ENCODE results near the gene GRIN1. TPM values are rescaled to one million over a fixed set of nuclear protein-coding genes. Genes with fewer than 3 reads are reported as not detected.
"Not testable (repeated sequence)": the region's sequence is repeated elsewhere in the genome, so short reads cannot be mapped to it uniquely, and the experiment has no call there.

The GRIN1 gene
- total and polyA plus RNA-seq, 8 donors = 0.08 to 0.53 (median 0.28) TPM; not detected in 2

DNA sequence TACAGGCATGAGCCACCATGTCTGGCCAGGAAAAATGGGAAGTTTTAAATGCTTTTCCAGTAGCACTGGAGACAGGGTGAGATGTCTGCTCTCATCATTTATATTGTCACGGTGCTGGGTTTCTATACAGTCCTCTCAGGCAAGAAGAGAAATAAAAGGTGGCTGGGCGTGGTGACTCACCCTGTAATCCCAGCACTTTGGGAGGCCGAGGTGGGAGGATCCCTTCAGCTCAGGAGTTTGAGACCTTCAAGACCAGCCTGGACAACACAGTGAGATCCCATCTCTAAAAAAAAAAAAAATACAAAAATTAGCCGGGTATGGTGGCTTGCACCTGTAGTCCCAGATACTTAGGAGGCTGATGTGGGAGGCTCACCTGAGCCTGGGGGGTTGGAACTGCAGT lies 4.8 kb upstream of the GRIN1 start:
- DNase-seq = no peak
- H3K9me3 ChIP-seq = no peaks in the 10 kb centered on the region
- H3K36me3 ChIP-seq = no peaks in the 10 kb centered on the region
- FAIRE-seq = no peak
- 74 to 77% methylated on average over 4 of the region's 4 CpGs for WGBS, 2 donors
- H3K4me1 ChIP-seq = peaks cover 0 to 3% (median 0%) of the 10 kb centered on the region in 3 donors
- no peak overlapping the region for H3K27ac ChIP-seq
- no peak for ATAC-seq
- TF ChIP-seq, protein P1, sequence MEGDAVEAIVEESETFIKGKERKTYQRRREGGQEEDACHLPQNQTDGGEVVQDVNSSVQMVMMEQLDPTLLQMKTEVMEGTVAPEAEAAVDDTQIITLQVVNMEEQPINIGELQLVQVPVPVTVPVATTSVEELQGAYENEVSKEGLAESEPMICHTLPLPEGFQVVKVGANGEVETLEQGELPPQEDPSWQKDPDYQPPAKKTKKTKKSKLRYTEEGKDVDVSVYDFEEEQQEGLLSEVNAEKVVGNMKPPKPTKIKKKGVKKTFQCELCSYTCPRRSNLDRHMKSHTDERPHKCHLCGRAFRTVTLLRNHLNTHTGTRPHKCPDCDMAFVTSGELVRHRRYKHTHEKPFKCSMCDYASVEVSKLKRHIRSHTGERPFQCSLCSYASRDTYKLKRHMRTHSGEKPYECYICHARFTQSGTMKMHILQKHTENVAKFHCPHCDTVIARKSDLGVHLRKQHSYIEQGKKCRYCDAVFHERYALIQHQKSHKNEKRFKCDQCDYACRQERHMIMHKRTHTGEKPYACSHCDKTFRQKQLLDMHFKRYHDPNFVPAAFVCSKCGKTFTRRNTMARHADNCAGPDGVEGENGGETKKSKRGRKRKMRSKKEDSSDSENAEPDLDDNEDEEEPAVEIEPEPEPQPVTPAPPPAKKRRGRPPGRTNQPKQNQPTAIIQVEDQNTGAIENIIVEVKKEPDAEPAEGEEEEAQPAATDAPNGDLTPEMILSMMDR (IDR thresholded peaks at IDR 0.05) = no peak
- intact Hi-C loops (cut with DNase I) = no loop called here
- peaks cover 0 to 7% (median 2%) of the 10 kb centered on the region in 4 donors for H3K27me3 ChIP-seq
- no peak overlapping the region for H3K4me3 ChIP-seq

GRCh38 chr9:137135154-137135553 lies 3.8 kb upstream of the GRIN1 start:
- 67 to 70% methylated on average over 9 of the region's 9 CpGs for WGBS, 2 donors
- H3K4me3 ChIP-seq; intact Hi-C loops (cut with DNase I); FAIRE-seq; H3K27ac ChIP-seq; H3K4me1 ChIP-seq; H3K27me3 ChIP-seq; H3K9me3 ChIP-seq; ATAC-seq; H3K36me3 ChIP-seq; DNase-seq: not testable (repeated sequence)

DNA sequence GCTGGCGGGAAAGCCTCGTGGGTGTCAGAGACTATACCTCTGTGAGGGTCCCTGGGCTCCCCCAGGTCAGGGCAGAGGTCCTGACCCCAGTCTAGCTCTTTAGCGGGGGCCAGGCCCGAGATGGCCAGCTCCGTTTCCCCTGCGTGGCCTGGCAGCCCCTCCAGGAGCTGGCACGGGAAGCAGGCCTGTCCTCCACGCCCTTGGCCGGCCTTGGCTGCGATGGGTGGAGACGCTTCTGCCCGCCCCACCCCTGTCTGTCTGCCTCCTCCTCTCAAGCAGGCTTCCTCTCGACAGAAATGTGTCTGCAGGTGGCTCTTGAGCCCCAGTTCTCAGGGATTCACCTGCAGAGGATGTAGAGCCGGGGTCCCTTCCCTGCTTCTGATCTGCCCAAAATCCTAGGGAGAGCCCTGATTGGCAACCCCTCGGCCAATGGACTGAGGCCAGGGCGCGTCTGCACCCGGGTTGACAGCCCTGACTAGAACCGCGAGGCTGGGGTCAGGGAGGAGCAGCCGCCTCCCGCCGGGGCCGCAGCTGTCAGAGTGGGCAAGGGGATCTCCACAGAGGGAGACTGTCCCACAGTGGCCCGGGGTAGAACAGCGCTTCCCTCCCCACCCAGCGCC lies 2.6 kb upstream of the GRIN1 start:
- FAIRE-seq (no peak), ATAC-seq (no peak), DNase-seq (peak in 1 of 6 donors; percentile 72)
- Histone ChIP-seq H3K4me3 (no peak overlapping the region), H3K27me3 (peaks cover 0 to 7% (median 4%) of the 10 kb centered on the region in 4 donors), H3K4me1 (peaks cover 0 to 3% (median 0%) of the 10 kb centered on the region in 3 donors), H3K27ac (no peak overlapping the region), H3K36me3 (no peaks in the 10 kb centered on the region), H3K9me3 (no peaks in the 10 kb centered on the region)
- WGBS, 2 donors = 24 to 27% methylated on average over 27 of the region's 27 CpGs
- intact Hi-C loops (cut with DNase I) = no loop called here
- TF ChIP-seq, protein P1 (IDR thresholded peaks at IDR 0.05) = no peak

DNA sequence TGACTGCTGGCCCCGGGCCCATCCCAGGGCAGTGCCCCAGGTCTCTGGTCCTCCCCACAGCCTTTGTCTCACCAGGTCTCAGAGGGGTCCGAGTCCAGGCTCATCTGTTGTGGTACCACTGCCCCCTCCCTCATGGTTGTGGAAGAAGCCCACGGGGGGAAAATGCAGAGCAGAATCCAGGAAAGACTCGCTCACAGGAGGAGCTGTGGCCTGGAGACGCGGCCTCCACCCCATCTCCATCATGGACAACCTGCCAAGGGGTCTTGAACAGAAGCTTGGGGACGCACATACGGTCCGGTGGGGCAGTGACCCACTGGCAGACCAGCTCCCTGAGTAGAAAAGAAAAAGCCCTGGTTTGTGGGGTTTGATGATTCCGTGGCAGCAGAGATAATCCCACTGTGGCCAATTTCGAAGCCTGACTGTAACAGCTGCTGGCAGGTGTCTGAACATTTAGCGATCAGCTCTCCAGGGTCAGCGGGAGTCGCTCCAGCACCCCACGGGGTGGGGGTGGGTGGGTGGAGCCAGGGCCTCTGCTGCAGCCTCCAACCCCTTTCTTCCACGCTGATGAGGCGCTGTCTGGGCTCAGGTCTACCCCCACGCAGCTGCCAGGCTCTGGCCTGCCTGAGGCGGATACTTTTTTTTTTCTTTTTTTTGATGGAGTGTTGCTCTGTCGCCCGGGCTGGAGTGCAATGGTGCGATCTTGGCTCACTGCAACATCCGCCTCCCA lies 1.9 kb upstream of the GRIN1 start:
- Histone ChIP-seq H3K36me3 (no peaks in the 10 kb centered on the region), H3K27me3 (peaks cover 0 to 7% (median 4%) of the 10 kb centered on the region in 4 donors), H3K27ac (no peak overlapping the region), H3K9me3 (no peaks in the 10 kb centered on the region), H3K4me3 (no peak overlapping the region), H3K4me1 (peaks cover 0 to 3% (median 0%) of the 10 kb centered on the region in 3 donors)
- 59 to 70% methylated on average over 22 to 23 of the region's 23 CpGs for WGBS, 2 donors
- DNase-seq (peak in 1 of 6 donors; percentile 29), ATAC-seq (no peak), FAIRE-seq (no peak)
- TF ChIP-seq, protein P1 (IDR thresholded peaks at IDR 0.05) = no peak
- intact Hi-C loops (cut with DNase I) = no loop called here

DNA sequence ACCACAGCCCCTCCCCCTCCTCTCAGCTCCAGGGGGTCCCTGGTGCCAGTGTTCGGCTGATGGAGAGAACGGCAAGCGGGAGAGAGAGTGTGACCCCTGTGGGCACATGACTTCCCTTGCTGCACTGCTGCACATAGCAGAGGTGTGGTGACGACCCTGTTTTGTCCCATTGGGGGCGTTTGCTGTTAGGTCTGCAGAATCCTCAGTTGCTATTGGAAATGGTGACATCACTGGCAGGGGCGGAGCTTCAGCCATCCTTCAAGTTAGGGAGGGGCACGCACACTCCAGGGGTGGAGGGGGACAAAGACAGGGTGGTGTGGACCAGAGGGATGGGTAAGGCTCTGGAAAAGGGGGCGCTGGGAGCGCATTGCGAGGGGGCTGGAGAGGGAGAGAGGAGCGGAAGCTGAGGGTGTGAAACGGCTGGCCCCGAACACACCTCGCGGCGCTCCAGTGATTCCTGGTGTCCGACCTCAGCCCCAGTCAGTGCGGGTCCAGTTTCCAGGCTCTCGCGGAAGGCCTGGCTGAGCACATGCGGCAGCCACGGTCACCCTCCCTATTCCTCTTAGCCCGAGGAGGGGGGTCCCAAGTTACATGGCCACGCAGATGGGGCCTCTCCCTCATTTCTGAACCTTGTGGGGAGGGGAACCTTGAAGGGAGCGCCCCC lies 764 bp upstream of the GRIN1 start:
- intact Hi-C loops (cut with DNase I) = no loop called here
- FAIRE-seq (no peak), ATAC-seq (no peak), DNase-seq (peak in 1 of 6 donors; percentile 59)
- no peak overlapping the region for H3K27ac ChIP-seq
- no peak overlapping the region for H3K4me3 ChIP-seq
- H3K27me3 ChIP-seq = peaks cover 0 to 7% (median 4%) of the 10 kb centered on the region in 4 donors
- TF ChIP-seq, protein P1 (IDR thresholded peaks at IDR 0.05) = no peak
- H3K9me3 ChIP-seq = no peaks in the 10 kb centered on the region
- 9 to 10% methylated on average over 19 to 25 of the region's 25 CpGs for WGBS, 2 donors
- H3K36me3 ChIP-seq = no peaks in the 10 kb centered on the region
- peaks cover 0 to 3% (median 0%) of the 10 kb centered on the region in 3 donors for H3K4me1 ChIP-seq
